Measurements from ENCODE around the gene OR8K5. TPM values are rescaled to one million over a fixed set of nuclear protein-coding genes. Genes with fewer than 3 reads are reported as not detected.

OR8K5 gene
- total and polyA plus RNA-seq, 2 donors (not counting 1 experiment from before 2014, with no cell fraction given), result not detected

DNA sequence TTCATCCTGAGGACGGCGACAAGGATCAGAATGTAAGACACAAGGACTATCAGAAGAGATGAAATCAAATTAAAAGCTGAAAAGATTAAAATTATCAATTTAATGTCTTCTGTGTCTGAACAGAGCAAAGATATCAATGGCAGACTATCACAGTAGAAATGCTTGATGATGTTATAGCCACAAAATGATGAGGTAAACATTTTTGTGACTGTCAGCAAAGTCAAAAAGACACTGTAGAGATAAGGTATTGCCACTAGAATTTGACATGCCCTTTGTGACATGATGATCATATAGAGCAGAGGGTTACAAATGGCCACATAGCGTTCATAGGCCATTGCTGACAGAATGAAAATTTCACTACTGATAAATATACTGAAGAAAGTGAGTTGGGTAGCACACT lies 28.5 kb upstream of the OR8K5 start:
- no peak overlapping the region for H3K9ac ChIP-seq (ENCODE audit: low read length)
- no peak overlapping the region for H3K4me3 ChIP-seq (ENCODE audit: control extremely low read depth in 1 of 5, extremely low read depth in 1 of 5, insufficient read depth in 1 of 5, low read depth in 2 of 5, low read length in 4 of 5)
- Mint-ChIP-seq H3K9me3 (ENCODE audit: insufficient read depth) (peaks cover 3% of the 10 kb centered on the region), H3K27ac (no peak overlapping the region), H3K4me3 (no peak overlapping the region), H3K4me1 (no peaks in the 10 kb centered on the region), H3K27me3 (no peaks in the 10 kb centered on the region)
- no peaks in the 10 kb centered on the region for H3K9me3 ChIP-seq (ENCODE audit: control extremely low read depth in 1 of 3, control insufficient read depth in 2 of 3, insufficient read depth in 1 of 3, low read length in 2 of 3)
- ATAC-seq (ENCODE audit: low read depth), result no peak
- H3K4me2 ChIP-seq (replicated peaks; ENCODE audit: low read depth, low read length, poor library complexity, severe bottlenecking), result no peak overlapping the region
- H3K36me3 ChIP-seq (replicated peaks in 1 of 2; ENCODE audit: control extremely low read depth in 1 of 2, control insufficient read depth in 1 of 2, extremely low read depth in 1 of 2, insufficient read depth in 2 of 2, low read length in 1 of 2), result no peaks in the 10 kb centered on the region
- no peak overlapping the region for H3K27ac ChIP-seq (ENCODE audit: low read length in 2 of 2)
- no peak overlapping the region for H2AFZ ChIP-seq (ENCODE audit: insufficient read depth, low read depth, low read length, poor library complexity, severe bottlenecking)
- CTCF ChIA-PET, result no interaction called here
- H3K79me2 ChIP-seq (ENCODE audit: control insufficient read depth, insufficient read depth, low read length), result no peaks in the 10 kb centered on the region
- H3K4me1 ChIP-seq (ENCODE audit: control insufficient read depth in 2 of 2, insufficient read depth in 2 of 2, low read length in 2 of 2), result no peaks in the 10 kb centered on the region
- no peaks in the 10 kb centered on the region for H3K27me3 ChIP-seq (replicated peaks in 1 of 4; ENCODE audit: control extremely low read depth in 1 of 4, control insufficient read depth in 3 of 4, insufficient read depth in 4 of 4, low read length in 3 of 4)
- no peaks in the 10 kb centered on the region for H4K20me1 ChIP-seq (ENCODE audit: control insufficient read depth, insufficient read depth, low read length, poor library complexity, severe bottlenecking)
- intact Hi-C loops (cut with micrococcal nuclease), result no loop called here
- WGBS (ENCODE audit: insufficient coverage), result no CpG with 5 or more reads among the region's 3 CpGs
- POLR2A ChIA-PET, result no interaction called here
- DNase-seq, result no peak
- TF ChIP-seq, protein P1, sequence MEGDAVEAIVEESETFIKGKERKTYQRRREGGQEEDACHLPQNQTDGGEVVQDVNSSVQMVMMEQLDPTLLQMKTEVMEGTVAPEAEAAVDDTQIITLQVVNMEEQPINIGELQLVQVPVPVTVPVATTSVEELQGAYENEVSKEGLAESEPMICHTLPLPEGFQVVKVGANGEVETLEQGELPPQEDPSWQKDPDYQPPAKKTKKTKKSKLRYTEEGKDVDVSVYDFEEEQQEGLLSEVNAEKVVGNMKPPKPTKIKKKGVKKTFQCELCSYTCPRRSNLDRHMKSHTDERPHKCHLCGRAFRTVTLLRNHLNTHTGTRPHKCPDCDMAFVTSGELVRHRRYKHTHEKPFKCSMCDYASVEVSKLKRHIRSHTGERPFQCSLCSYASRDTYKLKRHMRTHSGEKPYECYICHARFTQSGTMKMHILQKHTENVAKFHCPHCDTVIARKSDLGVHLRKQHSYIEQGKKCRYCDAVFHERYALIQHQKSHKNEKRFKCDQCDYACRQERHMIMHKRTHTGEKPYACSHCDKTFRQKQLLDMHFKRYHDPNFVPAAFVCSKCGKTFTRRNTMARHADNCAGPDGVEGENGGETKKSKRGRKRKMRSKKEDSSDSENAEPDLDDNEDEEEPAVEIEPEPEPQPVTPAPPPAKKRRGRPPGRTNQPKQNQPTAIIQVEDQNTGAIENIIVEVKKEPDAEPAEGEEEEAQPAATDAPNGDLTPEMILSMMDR (IDR thresholded peaks at IDR 0.05), result no peak
- TF ChIP-seq EZH2 (IDR thresholded peaks at IDR 0.05; ENCODE audit: borderline replicate concordance, insufficient read depth, low read depth, low read length, poor library complexity, severe bottlenecking), result no peak

DNA sequence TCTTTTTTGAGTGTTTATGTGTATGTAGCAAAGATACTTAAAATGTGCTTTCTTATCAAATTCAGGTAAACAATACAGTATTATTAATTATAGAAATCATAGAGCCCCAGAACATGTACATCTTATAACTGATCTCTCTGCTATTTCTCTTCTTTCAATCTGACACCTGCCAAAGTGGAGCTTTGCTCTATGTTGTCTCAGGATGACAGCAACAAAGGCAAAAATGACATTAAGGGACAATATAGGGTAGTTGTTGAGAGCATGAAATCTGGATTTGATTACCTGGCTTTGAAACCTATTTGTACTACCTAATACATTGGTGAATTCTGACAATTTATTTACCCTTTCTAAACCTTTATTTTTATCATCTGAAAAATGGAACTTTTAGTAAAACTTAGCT lies 23.3 kb upstream of the OR8K5 start:
- H3K27me3 Mint-ChIP-seq, result no peaks in the 10 kb centered on the region
- no peak for TF ChIP-seq EZH2 (IDR thresholded peaks at IDR 0.05; ENCODE audit: borderline replicate concordance, insufficient read depth, low read depth, low read length, poor library complexity, severe bottlenecking)
- DNase-seq (no peak), ATAC-seq (ENCODE audit: low read depth) (no peak)
- H2AFZ ChIP-seq (ENCODE audit: insufficient read depth, low read depth, low read length, poor library complexity, severe bottlenecking), result no peak overlapping the region
- H3K9me3 ChIP-seq (ENCODE audit: control extremely low read depth in 1 of 3, control insufficient read depth in 2 of 3, insufficient read depth in 1 of 3, low read length in 2 of 3), result peaks cover 0 to 2% (median 0%) of the 10 kb centered on the region in 3 donors
- H3K27ac ChIP-seq (ENCODE audit: low read length in 2 of 2), result no peak overlapping the region
- ChIA-PET POLR2A (no interaction called here), CTCF (no interaction called here)
- no peak overlapping the region for H3K9ac ChIP-seq (ENCODE audit: low read length)
- no peaks in the 10 kb centered on the region for H3K4me1 ChIP-seq (ENCODE audit: control insufficient read depth in 2 of 2, insufficient read depth in 2 of 2, low read length in 2 of 2)
- no peak overlapping the region for H3K4me3 Mint-ChIP-seq
- no peaks in the 10 kb centered on the region for H4K20me1 ChIP-seq (ENCODE audit: control insufficient read depth, insufficient read depth, low read length, poor library complexity, severe bottlenecking)
- no peaks in the 10 kb centered on the region for H3K36me3 ChIP-seq (replicated peaks in 1 of 2; ENCODE audit: control extremely low read depth in 1 of 2, control insufficient read depth in 1 of 2, extremely low read depth in 1 of 2, insufficient read depth in 2 of 2, low read length in 1 of 2)
- H3K4me1 Mint-ChIP-seq, result no peaks in the 10 kb centered on the region
- no peaks in the 10 kb centered on the region for H3K27me3 ChIP-seq (replicated peaks in 1 of 4; ENCODE audit: control extremely low read depth in 1 of 4, control insufficient read depth in 3 of 4, insufficient read depth in 4 of 4, low read length in 3 of 4)
- H3K4me3 ChIP-seq (ENCODE audit: control extremely low read depth in 1 of 5, extremely low read depth in 1 of 5, insufficient read depth in 1 of 5, low read depth in 2 of 5, low read length in 4 of 5), result no peak overlapping the region
- no peak overlapping the region for H3K4me2 ChIP-seq (replicated peaks; ENCODE audit: low read depth, low read length, poor library complexity, severe bottlenecking)
- intact Hi-C loops (cut with micrococcal nuclease), result no loop called here
- H3K27ac Mint-ChIP-seq, result no peak overlapping the region
- peaks cover 3% of the 10 kb centered on the region for H3K9me3 Mint-ChIP-seq (ENCODE audit: insufficient read depth)
- H3K79me2 ChIP-seq (ENCODE audit: control insufficient read depth, insufficient read depth, low read length), result no peaks in the 10 kb centered on the region
